Endothelial cell of umbilical vein (primary cell): ENCODE data around the gene IGFBPL1. TPM values are rescaled to one million over a fixed set of nuclear protein-coding genes. Genes with fewer than 3 reads are reported as not detected.

Source experiments
- BruUV-seq: library from RNA; stranded (reverse); fragments of 400-500 nt; replicated peaks from 2 replicates; lab custom pipeline; 2021; lab: Mats Ljungman, UMichigan
- CTCF ChIA-PET: fragments of 300-600, 350-600 bp; sonication (Branson Sonifier 250); formaldehyde crosslinking; loops from one replicate; lab custom pipeline; 2021; ENCODE audit warnings: antibody characterized with exemption, inconsistent platforms; lab: Charles Lee
- POLR2A ChIA-PET: fragments of 300-600, 350-600 bp; sonication (Branson Sonifier 250); formaldehyde crosslinking; loops from one replicate; lab custom pipeline; 2021; ENCODE audit warnings: antibody characterized with exemption, inconsistent platforms; lab: Charles Lee
- DNase-seq: peaks from one replicate; pipeline ENCODE4 v3.0.0-alpha.2; 2011; ENCODE audit warnings: low read depth, low spot score
- FAIRE-seq: peaks from 2 replicates; lab custom pipeline; 2011; peaks lifted over from hg19 to GRCh38; lab: Jason Lieb, UNC
- H2AFZ ChIP-seq: 2 replicates; pipeline ENCODE4 v1.6.0; 2012; ENCODE audit warnings: low read depth, low read length, control low read depth, inconsistent platforms
- H3K27ac ChIP-seq: 2 replicates; pipeline ENCODE4 v1.5.1; 2011; ENCODE audit warnings: low read depth, mild to moderate bottlenecking, control low read depth, low read length, moderate library complexity; ENCODE audit not compliant: insufficient read depth
- H3K27me3 ChIP-seq, 2 experiments: 2 replicates each; pipeline versions ENCODE4 v1.6.0 to v1.6.1; 2011; ENCODE audit warnings: low read length in 2 of 2, mixed read lengths in 1 of 2; ENCODE audit not compliant: control insufficient read depth in 2 of 2, insufficient read depth in 2 of 2
- H3K36me3 ChIP-seq, 2 experiments: 2 replicates in 1 of 2; 3 replicates in 1 of 2; pipeline ENCODE4 v1.5.1; 2011; ENCODE audit warnings: low read length in 2 of 2, mild to moderate bottlenecking in 1 of 2, moderate library complexity in 1 of 2; ENCODE audit not compliant: control insufficient read depth in 2 of 2, insufficient read depth in 2 of 2; ENCODE audit errors: extremely low read depth in 1 of 2
- H3K4me1 ChIP-seq: 3 replicates; pipeline ENCODE4 v1.5.1; 2011; ENCODE audit warnings: mild to moderate bottlenecking, low read length; ENCODE audit not compliant: control insufficient read depth, insufficient read depth; ENCODE audit errors: extremely low read depth
- H3K4me2 ChIP-seq: 2 replicates; pipeline ENCODE4 v1.6.1; 2011; ENCODE audit warnings: low read length, control low read depth, mixed read lengths; ENCODE audit not compliant: insufficient read depth
- H3K4me3 ChIP-seq, 3 experiments: fragments of 200-600 bp in 1 of 3; sonication (generic), shearing (Covaris generic) in 1 of 3; replicated peaks in 1 of 3; 2 replicates each; pipeline ENCODE4 v1.5.1; 2011 to 2016; ENCODE audit warnings: control low read depth in 3 of 3, low read length in 3 of 3, mild to moderate bottlenecking in 2 of 3, inconsistent platforms in 1 of 3, low read depth in 1 of 3, moderate library complexity in 1 of 3; ENCODE audit not compliant: insufficient read depth in 1 of 3
- H3K79me2 ChIP-seq: 2 replicates; pipeline ENCODE4 v1.6.0; 2012; ENCODE audit warnings: low read length, inconsistent platforms; ENCODE audit not compliant: control insufficient read depth, insufficient read depth
- H3K9ac ChIP-seq: replicated peaks from 2 replicates; pipeline ENCODE3; 2011; ENCODE audit warnings: low read length, control low read depth; ENCODE audit not compliant: insufficient read depth; ENCODE audit errors: extremely low read depth
- H3K9me1 ChIP-seq: replicated peaks from 3 replicates; pipeline ENCODE4 v1.6.0; 2011; ENCODE audit warnings: mild to moderate bottlenecking, low read length; ENCODE audit not compliant: control insufficient read depth, insufficient read depth; ENCODE audit errors: extremely low read depth
- H3K9me3 ChIP-seq: replicated peaks from 2 replicates; pipeline ENCODE4 v1.5.1; 2012; ENCODE audit warnings: low read length, inconsistent platforms; ENCODE audit not compliant: control insufficient read depth, insufficient read depth
- H4K20me1 ChIP-seq: replicated peaks from 2 replicates; pipeline ENCODE3; 2011; ENCODE audit warnings: mild to moderate bottlenecking, low read length; ENCODE audit not compliant: control insufficient read depth, insufficient read depth; ENCODE audit errors: extremely low read depth
- CTCF ChIP-seq, 2 donors: IDR thresholded peaks; 1 replicate in 1 of 2; 2 replicates in 1 of 2; pipeline ENCODE4 v1.5.1; 2011; ENCODE audit warnings: low read length in 2 of 2, mild to moderate bottlenecking in 2 of 2, moderate library complexity in 2 of 2, control low read depth in 1 of 2, inconsistent platforms in 1 of 2, low read depth in 1 of 2; ENCODE audit not compliant: insufficient read depth in 1 of 2; ENCODE audit errors: extremely low read depth in 1 of 2
- EZH2 ChIP-seq: IDR thresholded peaks from 2 replicates; pipeline ENCODE4 v1.6.1; 2012; ENCODE audit warnings: borderline replicate concordance, low read depth, mild to moderate bottlenecking, moderate library complexity, low read length, inconsistent platforms; ENCODE audit not compliant: severe bottlenecking
- FOS ChIP-seq: IDR thresholded peaks from 2 replicates; pipeline ENCODE4 v1.6.1; 2011; ENCODE audit warnings: mild to moderate bottlenecking, low read length, moderate library complexity, borderline replicate concordance; ENCODE audit not compliant: insufficient read depth
- GATA2 ChIP-seq: IDR thresholded peaks from 2 replicates; pipeline ENCODE4 v1.7.0; 2011; ENCODE audit warnings: low read depth, mild to moderate bottlenecking, moderate library complexity, mixed read lengths, low read length; ENCODE audit not compliant: insufficient read length, insufficient read depth
- JUN ChIP-seq: IDR thresholded peaks from 2 replicates; pipeline ENCODE4 v1.6.1; 2011; ENCODE audit warnings: borderline replicate concordance, low read depth; ENCODE audit not compliant: insufficient read length, insufficient read depth
- MAX ChIP-seq: IDR thresholded peaks from 2 replicates; pipeline ENCODE4 v1.6.1; 2011; ENCODE audit not compliant: insufficient read depth, insufficient read length
- POLR2AphosphoS5 ChIP-seq: IDR thresholded peaks from 2 replicates; pipeline ENCODE4 v1.6.1; 2012; ENCODE audit warnings: low read depth, mild to moderate bottlenecking, control low read depth, low read length, moderate library complexity; ENCODE audit not compliant: insufficient read depth
- dilution Hi-C: fragments of 300-500 bp; cut with MboI; formaldehyde crosslinking; loops from one replicate; pipeline ENCODE4 v1.15.0; 2019; ENCODE audit warnings: low sequenced_read_pairs; ENCODE audit not compliant: extremely low pct_ligation_motif_present
- intact Hi-C: fragments of 100-400 bp; cut with micrococcal nuclease; formaldehyde crosslinking; loops from one replicate; pipeline ENCODE4 v1.10.0; 2022
- polyA plus RNA-seq, 4 experiments: library from polyadenylated mRNA; depleted of rRNA in 3 of 4; stranded (reverse) in 3 of 4; unstranded in 1 of 4; fragments of >200 nt; gene quantifications; 2 replicates each; pipeline versions ENCODE4 v1.2.1 to v1.2.3, GENCODE V29; 2011 to 2012; ENCODE audit warnings: missing spikeins in 1 of 4
- total RNA-seq: library from RNA; stranded (reverse); gene quantifications from 2 replicates; pipeline ENCODE4 v1.2.3, GENCODE V29; 2021

IGFBPL1 gene
- total and polyA plus RNA-seq, 2 donors (not counting 3 experiments of a cell fraction or from before 2014, with no cell fraction given) = not detected

- H2AFZ ChIP-seq = no peak overlapping the region
- H4K20me1 ChIP-seq = no peaks in the 10 kb centered on the region
- H3K27ac ChIP-seq = no peak overlapping the region
- dilution Hi-C loops = no loop called here
- FAIRE-seq = no peak
- ChIA-PET CTCF (interaction anchor here (1.6 kb wide), 1 partner anchor 15 kb away, joined by 5 read pairs; no protein-coding TSS in a partner anchor), POLR2A (no interaction called here)
- TF ChIP-seq MAX (no peak), POLR2AphosphoS5 (no peak), EZH2 (no peak), GATA2 (no peak), FOS (no peak), CTCF (IDR thresholded peaks at IDR 0.05; ENCODE audit: extremely low read depth in 1 of 2, insufficient read depth in 1 of 2, low read depth in 1 of 2, low read length in 2 of 2) (no peak), JUN (no peak)
- H3K36me3 ChIP-seq = no peaks in the 10 kb centered on the region
- no peak overlapping the region for H3K9ac ChIP-seq
- no peak overlapping the region for H3K4me3 ChIP-seq
- no peaks in the 10 kb centered on the region for H3K79me2 ChIP-seq
- no peaks in the 10 kb centered on the region for H3K9me1 ChIP-seq
- H3K9me3 ChIP-seq = no peaks in the 10 kb centered on the region
- no peak overlapping the region for H3K4me2 ChIP-seq
- H3K27me3 ChIP-seq = no peaks in the 10 kb centered on the region
- BruUV-seq = no TSS peak
- no peak for DNase-seq
- H3K4me1 ChIP-seq = peaks cover 9% of the 10 kb centered on the region
- intact Hi-C loops = no loop called here
These were observed 23.4 kb upstream of the IGFBPL1 start for GRCh38 chr9:38447703-38448102.
